NK-92 (cell line): ENCODE results near the gene C15orf62.
A peak's percentile ranks its signal among the peaks of the same experiment; 100 is the strongest.

Source experiments
- DNase-seq: peaks from one replicate; lab custom pipeline; 2025; ENCODE audit not compliant: unreplicated experiment; lab: John Stamatoyannopoulos, UW

Gene C15orf62

DNA sequence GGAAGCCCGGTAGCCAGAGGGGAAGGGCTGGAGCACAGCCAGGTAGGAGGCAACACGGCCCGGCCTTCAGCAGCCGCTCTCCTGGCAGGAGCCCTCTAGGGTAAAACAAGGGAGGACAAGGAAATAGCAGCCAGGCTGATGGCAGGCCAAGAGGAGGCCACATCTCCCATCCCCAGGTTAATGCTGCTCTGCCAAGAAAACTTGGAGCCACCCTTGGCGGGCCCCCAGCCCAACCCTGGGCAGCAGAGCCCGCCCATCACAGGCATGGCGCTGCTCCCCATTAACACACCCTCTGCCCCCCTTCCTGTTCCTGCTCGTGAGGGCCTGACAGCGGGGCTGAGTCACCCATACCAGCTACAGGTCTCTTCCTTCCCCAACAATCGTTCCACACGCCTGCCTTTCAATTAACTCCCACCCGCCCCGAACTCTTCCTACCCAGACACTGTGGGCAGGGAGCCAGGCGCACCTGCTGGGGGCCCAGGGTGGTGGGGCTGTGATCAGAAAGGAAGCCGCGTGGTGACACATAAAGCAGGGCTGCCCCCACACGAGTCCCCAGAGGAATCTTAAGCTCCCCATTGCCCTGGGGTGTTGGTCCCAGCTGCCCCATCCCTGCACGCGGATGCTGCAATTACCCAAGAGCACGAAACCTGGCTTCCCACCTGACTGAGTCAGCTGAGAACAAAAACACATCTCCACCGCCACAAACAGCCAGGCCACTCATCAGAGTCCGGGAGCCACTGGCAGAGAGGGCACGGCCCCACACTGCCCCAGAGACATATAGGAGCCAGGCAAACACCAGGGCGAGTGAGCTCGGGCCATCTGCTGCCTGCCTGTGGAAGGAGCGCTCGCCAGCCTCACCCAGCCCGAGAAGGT lies at the start of gene C15orf62:
Gene C15orf62 (plus strand): TSS at position 707 of the 873 bp plus-strand sequence. CDS start 516 bp downstream, outside the sequence.
- DNase-seq: no peak

DNA sequence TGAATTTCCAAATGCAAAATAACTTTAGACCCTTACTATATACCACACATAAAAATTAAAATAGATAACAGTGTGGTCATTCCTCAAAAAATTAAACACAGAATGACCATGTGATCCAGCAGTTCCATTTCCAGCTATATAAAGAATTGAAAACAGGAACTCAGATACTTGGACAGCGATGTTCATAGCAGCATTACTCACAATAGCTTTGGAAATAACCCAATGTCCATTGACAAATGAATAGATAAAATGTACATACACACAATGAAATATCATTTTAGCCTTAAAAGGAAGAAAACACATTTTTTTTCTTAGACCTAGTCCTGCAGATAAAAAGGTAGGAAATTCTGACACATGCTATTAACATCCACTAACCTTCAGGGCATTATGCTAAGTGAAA lies 48.1 kb upstream of the C15orf62 start:
- no peak for DNase-seq

GRCh38 chr15:40722354-40722753 lies 47.4 kb upstream of the C15orf62 start:
- no peak for DNase-seq

- DNase-seq: no peak
Observed at GRCh38 chr15:40722934-40723333, 46.8 kb upstream of the C15orf62 start.

- no peak for DNase-seq
Observed at GRCh38 chr15:40723919-40724318, 45.9 kb upstream of the C15orf62 start.

DNA sequence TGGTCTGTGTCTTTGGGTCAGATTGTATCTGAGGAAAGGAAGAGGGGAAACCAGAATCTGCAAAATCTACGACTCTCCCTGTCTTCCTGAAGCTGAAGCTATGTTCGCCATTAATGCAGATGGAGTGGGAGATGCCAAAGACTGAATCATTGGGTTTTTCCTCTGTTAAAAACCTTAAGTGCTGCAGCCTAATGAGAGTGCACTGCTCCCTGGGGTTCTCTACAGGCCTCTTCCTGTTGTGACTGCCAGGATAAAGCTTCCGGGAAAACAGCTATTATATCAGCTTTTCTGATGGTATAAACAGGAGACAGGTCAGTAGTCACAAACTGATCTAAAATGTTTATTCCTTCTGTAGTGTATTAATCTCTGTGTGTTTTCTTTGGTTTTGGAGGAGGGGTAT lies 38.7 kb upstream of the C15orf62 start:
- no peak for DNase-seq

DNA sequence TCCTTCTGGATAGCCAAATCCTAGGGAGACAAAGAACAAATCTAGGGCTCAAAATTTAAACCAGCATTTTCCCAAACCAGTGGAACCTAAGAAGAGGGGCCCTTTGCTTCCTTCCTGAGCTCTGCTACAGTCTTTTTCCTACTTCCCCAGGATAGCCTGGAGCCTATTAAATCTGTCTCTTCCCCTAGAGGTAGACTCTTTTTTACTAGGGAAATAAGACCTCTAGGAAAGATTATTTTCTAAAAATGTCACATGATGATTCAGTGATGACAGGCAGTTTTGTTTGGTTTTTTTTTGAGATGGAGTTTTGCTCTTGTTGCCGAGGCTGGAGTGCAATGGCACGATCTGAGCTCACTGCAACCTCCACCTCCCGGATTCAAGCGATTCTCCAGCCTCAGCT lies 33.2 kb upstream of the C15orf62 start:
- no peak for DNase-seq

GRCh38 chr15:40737048-40737447 lies 32.7 kb upstream of the C15orf62 start:
- DNase-seq: no peak

DNA sequence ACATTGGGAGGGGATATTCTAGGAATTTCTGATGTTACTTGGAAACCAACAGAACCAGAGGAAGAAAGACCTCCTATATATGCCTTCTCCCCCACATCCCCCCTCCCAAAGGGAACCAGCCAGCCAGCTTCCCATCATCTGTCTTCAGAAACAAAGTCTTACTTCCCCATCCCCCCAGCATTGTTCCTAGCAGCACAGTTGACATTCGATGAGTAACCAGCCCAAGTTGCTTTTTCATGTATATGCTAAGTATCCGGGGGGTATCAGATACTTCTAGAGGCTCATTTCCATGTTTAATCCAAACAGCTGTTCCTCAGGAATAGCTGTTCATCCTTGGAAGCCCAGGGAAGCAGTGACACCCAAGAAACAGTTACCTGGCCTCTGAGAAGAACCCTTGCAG lies 30.7 kb upstream of the C15orf62 start:
- DNase-seq: no peak

DNA sequence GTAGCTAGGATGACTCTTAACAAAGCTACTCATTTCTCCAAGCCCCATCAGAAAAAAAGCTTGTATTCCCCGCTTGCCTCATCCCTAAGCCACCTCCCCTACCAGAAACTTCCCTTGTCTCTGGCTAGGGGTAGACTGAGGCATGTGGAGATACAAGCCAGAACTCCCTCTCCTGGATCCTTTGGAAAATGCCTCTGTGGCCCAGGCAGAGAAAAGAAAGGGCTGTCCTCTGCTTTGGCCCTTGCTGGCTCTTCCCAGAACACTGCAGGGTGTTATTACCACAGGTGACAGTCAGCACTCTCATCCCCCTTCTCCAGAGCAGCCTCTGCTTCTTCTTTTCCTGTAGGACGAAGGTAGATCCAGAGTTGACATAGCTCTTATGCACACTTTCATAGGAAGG lies 29.9 kb upstream of the C15orf62 start:
- DNase-seq: no peak

DNA sequence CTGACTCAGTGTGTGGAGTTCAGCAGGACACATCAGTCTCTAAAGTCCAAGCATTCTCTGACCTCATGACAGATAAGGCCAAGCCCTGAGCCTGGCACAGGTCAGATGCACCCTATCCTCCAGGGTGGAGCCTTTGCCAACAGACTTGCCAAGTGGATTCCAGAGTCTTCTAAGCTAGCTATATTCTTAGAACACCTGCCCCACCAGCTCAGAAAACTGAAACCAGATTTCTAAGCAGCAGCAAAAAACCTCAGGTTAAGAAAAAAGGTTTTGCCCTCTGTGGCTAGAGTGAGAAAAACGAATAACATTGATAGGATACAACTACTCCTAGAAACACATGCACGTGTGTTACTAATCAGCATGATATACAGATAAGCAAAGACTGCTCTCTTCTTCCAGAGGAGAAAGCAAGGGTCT lies 26.3 kb upstream of the C15orf62 start:
- DNase-seq: no peak

GRCh38 chr15:40743921-40744814 lies 25.6 kb upstream of the C15orf62 start:
- DNase-seq: no peak

DNA sequence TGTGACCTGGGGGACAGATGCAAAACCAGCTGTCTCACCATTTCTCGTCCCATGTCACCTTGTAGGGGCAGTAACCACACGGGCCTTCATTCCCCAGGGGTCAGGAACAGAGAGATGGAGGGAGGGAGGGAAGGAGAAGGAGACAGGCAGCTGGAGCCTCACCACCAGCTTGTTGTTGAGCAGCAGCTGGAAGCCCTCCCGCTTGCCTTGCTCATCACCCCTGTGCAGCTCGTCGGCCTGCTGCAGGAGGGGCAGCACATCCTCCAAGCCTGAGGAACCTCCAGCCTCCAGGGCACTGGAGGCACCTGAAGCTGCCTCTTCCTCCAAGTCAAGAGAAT lies 25.0 kb upstream of the C15orf62 start:
- no peak for DNase-seq

- DNase-seq: no peak
Observed at GRCh38 chr15:40746916-40747418, 22.8 kb upstream of the C15orf62 start.

- no peak for DNase-seq
Observed at GRCh38 chr15:40747685-40748631, 21.8 kb upstream of the C15orf62 start.

- DNase-seq: no peak
Observed at GRCh38 chr15:40749151-40749630, 20.6 kb upstream of the C15orf62 start.

DNA sequence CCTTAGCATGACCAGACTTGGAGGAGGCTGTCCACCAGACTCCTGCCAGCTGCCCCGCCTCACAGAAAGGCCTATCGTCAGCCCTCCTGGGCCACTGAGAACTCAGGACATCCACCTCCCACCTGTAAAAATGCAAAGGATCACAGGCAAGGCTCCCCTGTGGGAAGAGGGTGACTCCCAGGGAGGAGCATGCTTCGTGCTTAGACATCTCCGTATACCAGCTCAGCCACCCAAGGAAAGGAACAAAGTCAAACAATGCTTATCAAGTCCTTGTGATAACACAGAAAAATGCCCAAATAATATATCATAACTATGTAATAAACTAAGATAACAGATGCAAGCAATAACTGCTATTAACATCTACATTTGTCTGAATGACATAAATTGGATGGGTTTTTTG lies 18.9 kb upstream of the C15orf62 start:
- DNase-seq: no peak

DNA sequence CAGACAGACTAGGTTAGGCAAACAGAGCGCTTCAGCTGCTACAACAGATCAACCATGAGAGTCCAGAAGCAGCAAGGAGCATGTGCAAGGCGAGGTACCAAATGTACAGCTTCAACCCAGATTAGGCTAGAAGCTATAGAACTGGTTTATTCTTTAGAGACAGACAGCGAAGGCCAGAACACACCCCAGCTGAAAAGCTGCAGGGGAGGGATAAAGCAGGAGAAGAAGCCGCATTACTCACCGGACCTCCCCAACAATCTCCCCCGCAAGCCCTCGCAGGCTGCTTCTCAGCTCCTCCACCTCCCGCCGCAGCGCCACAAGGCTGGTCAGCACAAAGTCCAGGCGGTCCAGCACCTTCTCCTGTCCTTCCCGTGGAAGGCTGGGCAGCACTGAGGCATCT lies 18.0 kb upstream of the C15orf62 start:
- no peak for DNase-seq

DNA sequence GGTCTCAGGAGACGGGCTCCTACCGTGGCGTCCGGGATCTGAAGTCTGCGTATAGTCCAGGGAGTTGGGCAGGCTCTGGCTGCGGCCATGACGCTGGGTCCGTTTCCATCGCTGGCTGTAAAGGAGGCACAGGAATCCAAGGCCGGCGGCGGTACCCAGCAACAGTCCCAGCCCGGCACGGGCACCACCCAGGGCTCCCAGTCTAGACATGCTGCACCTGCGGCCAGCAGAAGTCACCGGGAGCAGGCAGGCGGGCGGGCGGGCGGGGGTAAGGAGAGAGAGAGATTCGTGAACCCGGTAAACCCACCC lies 15.3 kb upstream of the C15orf62 start:
- DNase-seq: no peak

DNA sequence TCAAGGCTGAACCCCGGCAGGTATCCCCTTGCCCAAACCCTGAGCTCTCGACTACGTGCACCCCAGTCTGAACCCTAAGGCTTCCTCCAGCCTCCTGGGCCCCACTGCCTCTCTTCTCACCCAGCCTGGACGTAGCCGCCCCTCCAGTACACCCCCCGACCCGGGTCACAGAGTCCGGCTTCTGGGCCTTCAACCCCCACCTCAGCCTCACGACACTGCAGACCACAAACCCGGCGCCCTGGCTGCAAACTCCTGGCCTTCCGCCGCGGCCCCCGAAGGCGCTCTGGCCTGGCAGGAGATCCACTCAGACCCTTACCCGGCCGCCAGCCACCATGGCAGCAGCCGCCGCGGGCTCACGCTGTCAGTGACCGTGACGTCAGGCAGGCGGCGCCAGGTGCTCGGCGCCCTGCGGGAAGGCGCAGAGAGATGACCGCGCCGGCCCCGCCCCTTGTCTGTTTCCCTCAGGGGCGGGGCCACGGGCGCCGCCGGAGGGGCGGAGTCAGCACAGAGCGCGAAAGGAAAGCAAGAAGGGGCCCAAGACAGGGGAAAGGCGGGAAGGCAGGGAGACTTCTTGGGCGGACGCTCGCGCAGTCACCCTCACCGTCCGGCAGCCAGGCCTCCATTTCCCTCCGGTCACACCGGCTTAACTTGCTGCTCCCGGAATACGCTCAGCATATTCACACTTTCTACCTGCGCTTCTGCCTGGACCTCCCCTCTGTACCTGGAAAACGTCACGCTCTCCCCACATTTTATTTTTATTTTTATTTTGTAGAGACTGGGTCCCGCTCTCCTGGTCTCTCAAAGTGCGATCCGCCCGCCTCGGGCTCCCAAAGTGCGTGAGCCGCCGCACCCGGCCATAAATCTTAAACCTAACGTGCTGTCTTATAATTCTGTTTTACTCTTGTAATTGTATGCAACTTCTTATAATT lies 14.6 kb upstream of the C15orf62 start, which contains the start of gene RMDN3:
Gene RMDN3 (minus strand): TSS at position 372 of the 929 bp plus-strand sequence. CDS start 471 bp downstream, outside the sequence.
- peak; percentile 55 for DNase-seq
